Sciatic nerve (tissue), 2 donors: Measurements from ENCODE around the gene MGRN1. TPM values are rescaled to one million over a fixed set of nuclear protein-coding genes. Genes with fewer than 3 reads are reported as not detected.
"Not testable (repeated sequence)": the region's sequence is repeated elsewhere in the genome, so short reads cannot be mapped to it uniquely, and the experiment has no call there.

Experiments used
- ATAC-seq: fragments of 200-7000 bp; cut with Tn5 transposase; one replicate; pipeline ENCODE4 v1.9.1; 2020; ENCODE audit warnings: mild to moderate bottlenecking, moderate library complexity
- DNase-seq: peaks from one replicate; pipeline ENCODE4 v3.0.0-alpha.2; 2020; ENCODE audit warnings: low spot score
- intact Hi-C: fragments of 100-400 bp; cut with DNase I; formaldehyde crosslinking; loops from one replicate; pipeline ENCODE4 v1.14.2; 2022
- total RNA-seq: library from RNA; stranded (reverse); fragmentation: NEBNext Ultra II Directional; extraction: Animal tissue kit (Norgen Biotek cat#: 25700); gene quantifications from one replicate; pipeline ENCODE4 v1.2.1, GENCODE V29; 2021
- donor health status: DM: no; HTN: no; CAD: no.
- donor health status: DM: no; HTN: no; CAD: no.

The MGRN1 gene
- total RNA-seq, 1 donor from 2014 or later = 75.3 TPM

DNA sequence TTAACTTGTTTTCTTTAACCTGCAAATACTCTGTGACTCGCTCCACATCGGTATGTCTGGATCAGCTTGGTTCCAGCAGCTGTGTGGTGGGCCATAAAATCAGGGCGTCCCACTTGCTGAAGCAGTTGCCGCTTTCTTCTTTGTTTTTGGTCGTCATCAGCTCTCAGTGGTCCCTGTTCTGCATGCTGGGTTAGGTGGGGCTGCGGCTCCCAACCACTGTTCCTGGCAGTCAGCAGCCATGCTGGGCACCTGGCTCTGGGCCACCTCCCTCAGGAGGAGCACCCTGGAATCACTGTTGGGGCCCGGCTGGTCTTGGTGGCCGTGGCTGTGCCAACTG lies 23.0 kb downstream of the MGRN1 start:
- no peak for ATAC-seq
- DNase-seq = no peak
- intact Hi-C loops = no loop called here

DNA sequence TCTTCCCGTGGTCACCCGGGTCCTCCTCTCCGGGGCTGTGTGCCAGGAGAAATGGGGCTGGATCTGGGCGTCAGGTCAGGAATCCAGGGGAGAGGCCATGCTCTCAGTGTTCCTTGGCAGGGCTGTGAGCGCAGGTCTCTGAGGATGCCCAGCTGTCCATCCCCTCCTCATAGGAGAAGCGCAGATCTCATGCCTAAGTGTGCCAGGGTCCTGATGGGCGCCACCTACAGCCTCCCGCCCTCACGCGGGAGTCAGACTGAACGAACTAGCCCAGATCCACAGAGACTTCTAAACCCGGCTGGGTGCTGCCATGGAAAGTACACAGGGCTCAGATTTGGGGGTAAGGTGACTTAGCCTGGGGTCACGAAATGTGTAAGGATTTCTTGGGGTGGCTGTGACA lies 24.3 kb downstream of the MGRN1 start:
- no peak for ATAC-seq
- intact Hi-C loops = no loop called here
- no peak for DNase-seq

DNA sequence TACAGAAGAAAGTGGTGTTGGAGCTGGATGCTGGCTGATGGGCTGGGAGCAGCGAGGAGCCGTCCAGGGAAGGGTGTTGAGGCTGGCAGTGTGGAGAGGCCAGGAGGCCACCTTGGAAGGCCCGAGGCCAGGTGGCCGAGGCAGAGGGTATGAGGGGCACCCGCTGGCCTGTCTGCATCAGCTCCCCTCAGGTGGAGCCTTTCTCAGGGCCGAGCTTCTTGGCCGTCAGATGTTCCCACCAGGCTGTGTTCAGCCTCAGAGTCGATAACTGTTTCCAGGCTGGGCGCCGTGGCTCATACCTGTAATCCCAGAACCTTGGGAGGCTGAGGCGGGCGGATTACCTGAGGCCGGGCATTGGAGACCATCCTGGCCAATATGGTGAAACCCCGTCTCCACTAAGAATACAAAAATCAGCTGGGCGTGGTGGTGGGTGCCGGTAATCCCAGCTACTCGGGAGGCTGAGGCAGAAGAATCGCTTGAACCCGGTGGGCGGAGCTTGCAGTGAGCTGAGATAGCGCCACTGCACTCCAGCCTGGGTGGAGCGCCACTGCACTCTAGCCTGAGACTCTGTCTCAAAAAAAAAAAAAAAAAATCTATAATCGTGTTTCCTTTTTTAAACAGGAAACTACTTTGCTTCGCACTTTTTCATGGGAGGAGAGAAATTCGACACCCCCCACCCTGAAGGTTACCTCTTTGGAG lies 25.3 kb downstream of the MGRN1 start:
- ATAC-seq (no peak), DNase-seq (no peak)
- intact Hi-C loops = no loop called here

DNA sequence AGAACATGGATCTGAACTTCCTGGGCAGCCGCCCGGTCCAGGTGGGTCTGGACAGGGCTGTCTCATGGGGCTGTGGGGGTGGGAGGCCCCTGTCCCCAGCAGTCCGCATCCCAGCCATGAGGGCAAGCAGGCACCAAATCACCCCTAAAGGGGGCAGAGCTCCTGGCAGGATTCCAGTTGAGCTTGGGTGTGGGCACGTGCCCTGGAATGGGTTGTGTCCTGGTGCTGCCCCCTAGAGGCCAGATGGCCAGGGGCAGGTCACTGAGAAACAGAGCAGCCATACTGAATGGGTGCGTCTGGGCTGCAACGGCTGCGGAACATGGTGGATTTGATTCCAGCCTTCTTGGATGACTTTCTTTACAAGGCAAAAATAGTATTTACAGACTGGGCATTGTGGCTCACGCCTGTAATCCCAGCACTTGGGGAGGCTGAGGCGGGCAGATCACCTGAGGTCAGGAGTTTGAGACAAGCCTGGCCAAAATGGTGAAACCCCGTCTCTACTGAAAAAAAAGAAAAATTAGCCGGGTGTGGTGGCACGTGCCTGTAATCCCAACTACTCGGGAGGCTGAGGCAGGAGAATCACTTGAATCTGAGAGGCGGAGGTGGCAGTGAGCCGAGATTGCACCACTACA lies 25.9 kb downstream of the MGRN1 start:
- ATAC-seq = peak; percentile 45
- DNase-seq = peak; percentile 74
- intact Hi-C loops = not testable (repeated sequence)

DNA sequence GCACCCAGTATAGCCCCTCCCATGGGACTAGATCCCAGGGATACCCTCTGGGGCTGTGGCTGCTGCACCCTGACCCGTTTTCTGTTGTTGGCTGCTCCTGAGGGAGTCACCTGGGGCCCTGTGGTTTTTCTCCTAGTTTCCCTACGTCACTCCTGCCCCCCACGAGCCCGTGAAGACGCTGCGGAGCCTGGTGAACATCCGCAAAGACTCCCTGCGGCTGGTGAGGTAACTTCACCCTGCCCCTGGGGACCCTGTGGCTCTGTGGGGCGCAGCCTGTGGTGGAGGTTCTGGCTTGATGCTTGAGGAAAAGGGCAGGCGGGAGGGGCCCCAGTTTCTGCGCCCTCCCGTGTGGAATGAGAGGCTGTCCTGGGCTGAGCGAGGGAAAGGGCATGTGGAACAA lies 27.2 kb downstream of the MGRN1 start:
- DNase-seq (no peak), ATAC-seq (no peak)
- intact Hi-C loops = no loop called here

DNA sequence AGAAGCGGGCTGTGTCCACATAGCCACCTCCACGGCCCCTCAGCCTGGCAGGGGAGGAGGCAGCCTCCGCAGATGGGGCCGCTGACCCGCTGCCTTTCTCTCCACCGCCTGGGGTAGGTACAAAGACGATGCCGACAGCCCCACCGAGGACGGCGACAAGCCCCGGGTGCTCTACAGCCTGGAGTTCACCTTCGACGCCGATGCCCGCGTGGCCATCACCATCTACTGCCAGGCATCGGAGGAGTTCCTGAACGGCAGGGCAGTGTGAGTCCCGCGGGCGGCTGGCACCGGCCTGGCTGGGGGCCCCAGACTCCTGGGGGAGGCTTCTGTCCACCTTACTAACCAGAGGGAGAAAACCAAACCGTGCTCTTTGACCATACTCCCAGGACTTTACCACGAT lies 27.9 kb downstream of the MGRN1 start:
- no peak for ATAC-seq
- intact Hi-C loops = no loop called here
- no peak for DNase-seq

DNA sequence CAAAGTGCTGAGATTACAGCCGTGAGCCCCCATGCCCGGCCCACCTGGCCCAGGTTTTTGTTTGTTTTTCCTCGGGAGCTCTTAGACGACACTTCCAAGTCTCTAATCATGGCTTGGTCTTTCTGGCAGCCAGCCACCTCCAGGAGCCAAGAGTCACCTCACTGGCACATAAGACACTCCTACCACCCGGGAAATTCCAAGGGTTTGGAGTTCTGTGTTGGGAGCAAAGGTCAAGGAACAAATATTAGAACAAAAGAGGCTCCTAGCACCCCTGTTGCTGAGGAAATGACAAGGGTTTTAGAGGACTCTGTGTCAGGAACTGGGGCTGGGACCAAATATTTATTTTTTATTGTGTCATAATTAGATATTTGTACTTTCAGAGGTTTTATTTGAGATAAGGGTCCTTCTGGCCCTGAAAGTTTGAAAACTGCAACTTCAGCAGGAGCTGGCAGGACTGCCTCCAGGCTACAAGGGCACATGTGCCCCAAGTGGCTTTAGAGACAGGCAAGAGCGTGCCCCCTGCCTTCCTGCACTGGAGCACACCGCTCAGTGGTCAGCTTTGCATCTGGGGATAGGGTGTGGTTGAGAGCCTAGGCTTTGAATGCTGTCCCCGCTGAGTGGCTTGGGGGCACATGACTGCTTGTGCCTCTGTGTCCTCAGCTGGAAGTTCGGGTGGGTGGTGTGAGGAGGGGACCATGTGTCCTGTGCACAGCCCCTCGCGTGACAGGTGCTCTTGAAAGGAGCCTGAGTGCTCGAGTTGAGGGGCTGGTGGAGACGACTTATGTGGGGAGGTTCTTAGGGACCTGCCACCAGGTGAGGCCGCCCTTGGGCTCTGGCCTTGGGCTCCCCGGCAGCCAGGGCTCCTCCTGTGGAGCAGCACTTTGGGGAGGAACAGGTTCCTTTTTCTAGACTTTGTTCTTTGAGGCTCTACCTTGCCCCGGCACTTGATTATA lies 29.7 kb downstream of the MGRN1 start:
- intact Hi-C loops = no loop called here
- DNase-seq (no peak), ATAC-seq (no peak)

DNA sequence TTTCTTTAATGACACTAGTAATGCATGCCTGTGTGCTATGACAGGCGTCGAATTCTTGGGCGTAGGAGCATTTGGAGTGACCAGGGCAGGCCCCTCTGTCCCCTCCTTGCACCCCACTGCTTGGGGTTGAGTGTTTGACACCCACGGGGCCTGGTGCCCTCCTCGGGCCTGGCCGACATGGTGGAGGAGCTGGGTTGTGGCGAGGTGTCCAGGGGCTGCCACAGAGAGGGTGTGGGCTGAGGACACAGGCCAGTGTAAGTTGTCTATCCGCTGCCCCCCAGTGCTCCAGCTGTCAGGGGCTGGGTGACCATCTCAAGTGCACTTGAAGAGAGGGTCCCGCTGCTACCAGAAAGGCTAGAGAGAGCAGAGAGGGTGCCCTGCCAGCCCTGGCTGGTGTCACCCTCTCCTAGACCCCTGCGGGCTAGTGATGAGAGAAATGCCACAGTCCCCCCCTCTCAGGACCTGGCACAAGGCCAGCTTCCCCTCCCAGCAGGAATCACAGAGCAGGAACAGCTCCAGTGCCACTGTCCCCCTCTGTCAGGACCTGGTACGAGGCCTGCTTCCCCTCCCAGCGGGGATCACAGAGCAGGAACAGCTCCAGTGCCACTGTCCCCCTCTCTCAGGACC lies 30.5 kb downstream of the MGRN1 start:
- intact Hi-C loops = no loop called here
- ATAC-seq (no peak), DNase-seq (no peak)

DNA sequence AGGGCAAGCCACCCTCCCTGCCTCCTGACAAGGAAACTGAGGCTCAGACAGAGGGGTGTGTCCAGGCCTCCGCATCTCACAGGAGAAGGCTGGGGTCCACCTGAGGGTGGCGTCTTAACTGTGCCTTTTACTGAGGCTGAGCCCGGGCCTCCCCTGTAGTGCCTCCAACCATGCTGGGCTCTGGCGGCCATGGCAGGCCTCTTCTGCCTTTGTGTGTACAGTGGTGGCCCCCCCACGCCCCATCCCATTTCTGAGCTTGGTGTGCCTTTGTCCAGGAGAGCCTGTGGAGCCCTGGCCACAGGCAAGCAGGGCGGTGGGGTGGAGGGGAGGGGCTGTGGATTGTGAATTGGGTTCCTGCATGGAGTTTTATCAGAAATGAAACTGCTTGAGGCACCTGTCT lies 31.2 kb downstream of the MGRN1 start:
- ATAC-seq = no peak
- intact Hi-C loops = no loop called here
- DNase-seq = no peak

DNA sequence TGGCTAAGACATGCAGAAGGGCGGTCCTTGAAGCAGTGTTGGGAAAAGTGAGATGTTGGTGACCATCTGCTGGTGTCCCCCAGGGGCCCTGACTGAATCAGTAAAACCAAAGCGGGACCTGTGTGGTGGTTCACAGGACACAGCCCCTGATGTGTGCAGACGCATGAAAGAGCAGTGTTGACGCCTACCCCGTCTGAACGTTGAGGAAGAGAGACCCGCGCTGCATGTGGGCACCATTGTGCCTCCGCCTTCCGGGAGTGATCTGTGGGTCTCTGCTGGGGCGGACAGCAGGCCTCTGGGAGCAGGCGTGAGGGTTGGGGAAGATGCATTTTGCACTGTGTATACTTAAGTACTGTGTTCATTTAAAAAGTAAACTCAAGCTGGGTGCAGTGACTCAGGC lies 31.6 kb downstream of the MGRN1 start:
- intact Hi-C loops = no loop called here
- no peak for DNase-seq
- ATAC-seq = no peak

DNA sequence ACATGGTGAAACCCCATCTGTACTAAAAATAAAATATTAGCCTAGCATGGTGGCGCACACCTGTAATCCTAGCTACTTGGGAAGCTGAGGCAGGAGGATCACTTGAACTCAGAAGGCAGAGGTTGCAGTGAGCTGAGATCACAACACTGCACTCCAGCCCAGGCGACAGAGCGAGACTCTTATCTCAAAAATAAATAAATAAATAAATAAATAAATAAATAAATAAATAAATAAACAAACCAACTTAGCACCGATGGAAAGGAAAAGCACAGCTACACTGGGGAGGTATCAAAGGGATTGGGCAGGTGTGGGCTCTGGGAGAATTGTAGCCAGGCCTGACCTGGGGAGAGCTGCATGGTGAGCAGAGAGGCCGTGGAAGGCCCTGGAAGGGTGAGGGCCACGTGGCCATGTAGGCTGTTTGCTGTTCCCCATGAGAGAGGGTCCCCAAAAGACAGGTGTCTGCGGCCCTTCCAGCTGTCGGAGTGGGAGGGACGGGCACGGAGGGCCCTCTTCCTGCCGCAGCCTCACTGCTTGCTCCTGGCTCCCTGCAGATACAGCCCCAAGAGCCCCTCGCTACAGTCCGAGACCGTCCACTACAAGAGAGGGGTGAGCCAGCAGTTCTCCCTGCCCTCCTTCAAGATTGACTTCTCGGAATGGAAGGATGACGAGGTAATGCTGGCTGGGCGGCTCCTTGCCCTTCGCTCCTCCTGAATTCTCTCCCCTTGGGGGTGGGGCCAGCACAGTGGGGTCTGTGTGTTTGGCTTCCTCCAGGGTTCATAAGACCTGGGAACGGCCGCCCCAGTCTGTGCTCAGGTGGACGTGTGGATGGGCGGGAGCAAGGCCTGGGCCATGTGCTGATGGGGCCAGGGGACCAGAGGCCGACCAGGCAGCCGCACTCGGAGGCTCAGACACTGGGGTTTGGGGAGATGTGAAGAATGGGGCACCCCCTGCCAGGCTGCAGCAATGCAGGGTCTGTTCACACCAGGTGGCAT lies 32.4 kb downstream of the MGRN1 start:
- intact Hi-C loops = no loop called here
- no peak for ATAC-seq
- no peak for DNase-seq

DNA sequence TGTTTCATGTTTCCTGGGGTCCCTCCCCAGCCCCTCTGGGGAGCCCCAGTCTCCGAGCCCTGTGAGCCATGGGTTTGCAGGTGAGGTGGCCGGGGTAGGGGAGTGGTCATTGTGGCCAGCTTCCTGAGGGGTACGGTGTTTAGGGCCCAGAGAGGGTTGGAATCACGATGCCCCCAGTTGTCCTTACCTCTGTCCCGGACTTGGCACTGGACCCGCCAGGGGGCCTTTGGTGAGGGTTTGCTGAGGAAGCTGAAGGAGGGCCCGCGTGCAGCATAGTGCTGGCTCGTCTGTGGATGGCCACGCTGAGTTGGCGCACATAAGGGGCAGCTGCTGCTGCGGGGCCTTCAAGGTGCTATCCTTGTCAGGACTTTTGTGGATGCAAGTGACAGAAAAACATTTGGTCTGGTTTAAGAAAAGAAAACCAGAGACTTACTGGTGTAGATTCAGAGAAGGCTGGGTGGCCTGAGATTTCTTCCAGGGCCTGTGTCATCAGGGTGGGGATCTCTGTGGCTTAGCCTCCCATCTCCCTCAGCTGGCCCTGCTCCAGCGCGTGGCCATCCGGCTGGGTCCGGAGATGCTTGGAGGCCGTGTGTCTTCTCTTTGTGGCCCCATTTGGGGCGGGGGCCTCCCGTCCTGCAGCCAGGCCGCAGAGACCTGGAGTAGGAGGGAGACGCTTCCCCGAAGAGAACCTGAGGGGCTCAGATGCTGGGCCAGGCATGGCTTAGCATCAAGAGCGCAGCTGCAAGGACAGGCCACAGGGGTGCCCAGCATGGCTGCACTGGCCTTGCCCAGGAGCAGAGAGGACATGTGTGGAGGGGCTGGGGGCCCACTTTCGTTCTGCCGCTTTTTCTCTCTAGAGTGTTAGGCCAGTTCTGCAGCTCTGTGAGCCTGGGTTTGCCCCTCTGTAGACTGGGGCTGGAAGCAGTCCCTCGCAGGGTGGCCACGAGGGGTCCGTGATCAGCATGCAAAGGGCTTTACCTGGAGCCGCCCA lies 35.0 kb downstream of the MGRN1 start:
- intact Hi-C loops = no loop called here
- DNase-seq (no peak), ATAC-seq (no peak)

DNA sequence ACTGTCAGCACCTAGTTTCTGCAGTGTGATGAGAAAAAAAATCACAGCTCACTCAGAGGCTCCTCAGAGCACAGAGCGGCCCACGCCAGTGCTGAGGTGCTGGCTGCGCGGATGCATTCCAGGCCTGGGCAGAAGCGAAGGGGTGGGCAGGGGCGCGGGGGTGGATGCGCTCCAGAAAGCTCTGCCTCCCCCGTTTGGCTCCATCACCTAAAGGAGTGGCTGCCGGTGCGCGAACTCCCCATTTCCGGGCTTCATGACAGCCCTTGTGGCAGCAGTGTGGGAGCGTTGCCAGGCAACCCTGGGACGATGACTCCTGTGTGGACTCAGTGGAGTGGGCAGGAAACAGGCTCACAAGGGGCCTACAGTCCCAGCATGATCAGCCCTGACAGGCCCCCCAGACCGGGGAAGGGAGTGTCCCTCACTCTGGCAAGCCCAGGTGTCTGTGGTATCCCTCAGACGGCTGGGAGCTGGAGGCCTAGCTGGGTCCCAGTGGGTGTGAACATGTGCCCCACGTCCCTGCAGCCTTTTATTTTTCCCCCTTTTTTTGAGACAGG lies 35.9 kb downstream of the MGRN1 start:
- intact Hi-C loops = no loop called here
- ATAC-seq = peak; percentile 55
- peak; percentile 78 for DNase-seq

DNA sequence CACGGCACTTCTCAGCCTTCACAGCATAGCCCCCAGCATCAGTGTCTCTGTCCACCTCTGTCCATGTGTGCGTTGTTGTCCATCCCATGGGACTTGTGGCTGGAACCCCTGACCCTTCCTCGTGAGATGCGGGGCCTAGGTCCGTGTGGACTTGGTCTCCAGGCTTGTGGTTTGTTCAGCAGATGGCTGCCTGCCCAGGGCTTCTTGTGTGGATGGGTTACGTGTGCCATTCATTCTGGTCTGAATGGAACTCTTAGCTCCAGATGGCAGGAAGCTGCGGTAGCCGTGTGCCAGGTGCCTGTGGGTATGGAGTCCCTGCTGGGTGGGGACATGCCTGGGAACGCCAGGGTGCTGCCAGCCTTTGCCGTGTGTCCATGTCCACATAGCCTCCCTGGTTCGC lies 37.0 kb downstream of the MGRN1 start:
- intact Hi-C loops = no loop called here
- DNase-seq (no peak), ATAC-seq (no peak)

DNA sequence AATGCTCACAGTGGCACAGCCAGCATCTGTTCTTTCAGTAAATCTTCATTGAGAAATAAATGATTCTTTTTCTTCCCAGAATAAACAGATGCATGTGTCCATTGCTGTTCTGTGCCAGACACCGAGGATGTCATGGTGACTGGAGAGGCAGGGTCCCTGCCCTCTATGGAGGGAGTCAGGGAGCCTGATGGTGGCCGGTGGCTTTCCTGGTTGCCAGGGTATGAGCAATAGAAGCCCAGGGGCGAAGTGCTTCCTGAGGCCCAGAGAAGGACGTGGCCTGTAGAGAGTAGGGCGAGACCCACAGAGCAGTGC lies 38.8 kb downstream of the MGRN1 start:
- intact Hi-C loops = no loop called here
- DNase-seq (no peak), ATAC-seq (no peak)

DNA sequence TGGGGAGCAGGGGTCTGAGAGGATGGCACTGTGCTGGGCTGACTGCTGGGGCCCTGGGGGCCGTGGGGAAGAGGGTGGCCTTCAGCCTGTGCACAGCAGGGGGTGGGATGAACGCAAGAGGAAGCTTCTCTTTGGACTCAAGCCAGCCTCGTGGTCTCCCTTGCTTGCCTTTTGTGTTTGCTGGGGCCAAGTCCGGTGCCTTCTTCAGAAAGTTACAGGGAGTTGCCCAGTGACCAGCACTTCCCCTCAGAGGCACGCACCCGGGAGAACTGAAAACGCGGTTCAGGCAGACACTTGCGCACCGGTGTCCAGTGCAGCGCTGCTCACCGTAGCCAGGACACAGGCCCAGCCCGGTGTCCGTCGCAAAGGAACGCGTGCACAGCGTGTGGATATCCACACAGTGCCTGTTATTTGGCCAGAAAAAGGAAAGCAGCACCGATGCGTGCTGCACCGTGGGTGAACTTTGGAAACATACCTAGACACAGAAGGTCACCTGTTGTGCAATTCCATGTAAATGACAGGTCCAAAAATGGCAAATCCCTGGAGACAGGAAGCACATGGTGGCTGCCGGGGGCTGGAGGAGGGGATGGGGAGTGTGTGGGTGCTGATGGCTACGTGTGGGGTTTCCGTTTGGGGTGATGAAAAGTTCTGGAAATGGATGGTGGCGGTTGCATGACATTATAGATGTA lies 39.3 kb downstream of the MGRN1 start:
- DNase-seq (peak; percentile 77), ATAC-seq (peak; percentile 47)
- intact Hi-C loops = no loop called here
